GM18873 (cell line): ENCODE measurements around the gene NPTXR.

Source experiments
- ATAC-seq: cut with Tn5 transposase; IDR thresholded peaks from one replicate; pipeline ENCODE4 v1.9.1; 2021; ENCODE audit warnings: mild to moderate bottlenecking, moderate library complexity, moderate number of reproducible peaks; ENCODE audit not compliant: unreplicated experiment, low FRiP score

NPTXR gene

DNA sequence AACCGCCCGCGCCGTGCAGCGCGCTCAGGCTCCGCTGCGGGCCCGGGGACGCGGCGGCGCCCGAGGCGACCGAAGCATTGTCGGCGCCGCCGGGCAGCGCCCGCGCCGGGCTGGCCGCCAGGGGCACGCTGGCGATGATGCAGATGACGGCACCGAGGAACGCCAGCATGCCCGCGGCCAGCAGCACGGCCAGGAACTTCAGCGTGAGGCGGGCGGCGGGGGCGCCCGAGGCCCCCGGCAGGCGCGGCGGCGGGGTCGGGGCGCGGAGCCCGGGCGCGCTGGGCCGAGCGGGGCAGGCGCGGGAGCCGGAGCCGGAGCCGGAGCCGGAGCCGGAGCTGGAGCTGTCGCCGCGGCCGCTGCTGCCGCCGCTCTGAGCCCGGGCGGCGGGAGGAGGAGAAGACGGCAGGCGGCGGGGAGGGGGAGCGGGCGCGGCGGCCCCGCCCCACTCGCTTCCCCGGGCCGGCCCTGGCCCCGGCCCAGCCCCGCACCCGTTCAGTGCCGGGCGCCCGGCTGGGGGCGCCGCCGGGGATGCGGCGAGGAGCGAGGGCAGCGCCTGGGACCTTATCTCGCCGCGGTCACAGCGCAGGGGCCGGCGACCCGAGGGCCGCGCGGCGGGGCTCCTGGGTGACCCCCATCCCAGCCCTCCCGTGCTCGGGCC, at the start of gene NPTXR:
Gene NPTXR, minus strand, starts transcription at position 372 of the 658 bp plus-strand sequence.
- ATAC-seq = no peak

GRCh38 chr22:38891256-38891655, 47.4 kb upstream of the NPTXR start:
- no peak for ATAC-seq

DNA sequence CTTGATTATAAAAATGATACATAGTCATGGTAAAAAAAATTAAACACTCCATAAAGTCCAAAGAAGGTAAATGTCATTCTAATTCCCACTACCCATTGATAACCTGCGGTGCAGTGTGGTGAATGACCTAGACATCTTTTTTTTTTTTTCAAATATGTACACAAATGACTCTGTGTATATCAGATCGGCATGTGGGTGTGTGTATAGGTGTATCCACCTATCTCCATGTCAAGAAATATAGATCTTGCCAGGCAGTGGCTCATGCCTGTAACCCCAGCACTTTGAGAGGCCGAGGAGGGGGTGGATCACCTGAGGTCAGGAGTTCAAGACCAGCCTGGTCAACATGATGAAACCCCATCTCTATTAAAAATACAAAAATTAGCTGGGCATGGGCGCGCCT, 46.5 kb upstream of the NPTXR start:
- ATAC-seq = no peak

DNA sequence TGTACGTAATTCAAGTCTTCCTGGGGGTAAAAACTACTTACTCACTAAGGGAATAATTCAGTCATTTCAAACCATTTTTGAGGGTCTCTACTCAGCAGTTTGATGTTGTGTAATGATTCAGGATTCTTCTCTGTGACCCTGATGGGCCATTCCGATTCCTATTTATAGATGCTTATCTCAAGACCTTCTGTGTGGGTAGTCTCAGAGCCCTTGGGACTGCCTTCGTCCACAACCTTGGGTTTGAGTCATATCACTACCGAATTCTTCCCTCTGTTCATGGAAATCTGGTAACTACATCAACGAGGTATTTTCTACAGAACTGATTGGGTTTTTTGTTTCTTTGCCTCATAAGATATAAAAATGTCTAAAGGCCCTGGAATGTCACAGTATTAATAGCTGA, 42.5 kb upstream of the NPTXR start:
- no peak for ATAC-seq

GRCh38 chr22:38882972-38883622, 39.3 kb upstream of the NPTXR start:
- no peak for ATAC-seq

GRCh38 chr22:38881997-38882879, 38.4 kb upstream of the NPTXR start:
- ATAC-seq = no peak

DNA sequence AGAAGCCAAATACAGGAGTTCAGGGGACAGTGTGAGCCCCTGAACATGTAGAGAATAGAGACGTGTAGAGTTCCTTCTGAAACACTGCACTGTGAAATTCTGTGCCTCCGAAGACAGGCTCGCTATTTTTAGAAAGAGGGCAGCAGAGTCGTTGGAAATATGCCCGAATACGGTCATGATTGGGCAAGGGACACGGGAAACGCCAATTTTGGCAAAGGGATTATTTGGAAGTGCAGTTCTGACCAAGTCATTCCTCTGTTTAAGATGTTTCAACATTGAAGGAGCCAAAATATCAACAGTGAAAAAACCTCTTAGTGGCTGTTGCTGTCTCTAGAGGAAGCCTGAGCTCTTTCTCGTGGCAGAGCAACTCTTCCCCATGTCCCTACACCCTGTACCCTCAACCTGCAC, 37.6 kb upstream of the NPTXR start:
- ATAC-seq = no peak

DNA sequence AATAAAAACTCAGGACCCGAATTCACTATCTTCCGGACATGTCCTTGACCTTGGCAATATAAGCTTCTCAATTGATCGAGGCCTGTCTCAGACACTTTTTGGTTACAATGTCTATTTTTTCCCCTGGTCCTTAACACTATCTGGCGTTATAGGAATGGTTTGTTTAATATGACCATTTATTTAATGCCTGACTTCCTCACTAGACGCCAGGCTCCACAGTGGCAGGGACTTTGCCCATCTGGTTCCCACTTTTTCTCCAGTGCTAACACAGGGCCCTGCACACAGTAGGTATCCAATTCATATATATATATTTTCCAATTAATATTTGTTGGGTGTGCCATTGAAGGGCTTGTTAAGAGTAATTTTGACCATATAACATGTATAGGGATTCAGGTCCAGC, 36.1 kb upstream of the NPTXR start:
- ATAC-seq = no peak

DNA sequence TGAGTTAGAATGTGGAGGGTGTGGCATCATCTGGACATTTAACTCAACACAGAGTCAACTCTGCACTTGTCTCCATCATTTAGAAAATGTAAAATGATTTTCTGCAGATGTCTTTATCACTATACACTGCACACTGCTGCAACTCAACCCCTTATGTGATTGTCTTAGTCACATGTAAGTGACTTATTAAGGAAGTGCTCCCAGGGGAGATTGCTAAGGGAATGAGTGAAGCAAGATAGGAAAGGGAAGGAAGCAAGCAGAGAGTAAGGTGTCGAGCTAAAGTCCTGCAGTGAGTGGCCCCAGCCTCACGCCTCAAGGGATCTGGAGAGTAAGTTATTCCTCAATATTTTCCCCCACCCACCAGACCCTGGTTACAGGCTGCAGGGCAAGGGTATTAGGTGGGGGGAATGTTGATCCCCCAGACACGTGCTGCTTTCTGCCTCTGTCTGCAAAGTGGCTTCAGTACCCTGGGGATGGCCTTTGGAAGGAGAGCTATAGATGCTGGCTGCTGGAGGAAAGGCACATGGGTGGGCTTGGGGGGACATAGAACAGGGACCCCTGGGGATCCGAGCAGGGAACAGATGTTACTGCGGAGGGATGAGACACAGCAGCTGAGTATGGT, 35.4 kb upstream of the NPTXR start:
- no peak for ATAC-seq

GRCh38 chr22:38878001-38878400, 34.2 kb upstream of the NPTXR start:
- no peak for ATAC-seq

- no peak for ATAC-seq
Measured at GRCh38 chr22:38874529-38875222, 30.8 kb upstream of the NPTXR start.

GRCh38 chr22:38873469-38874411, 29.9 kb upstream of the NPTXR start:
- ATAC-seq = no peak

DNA sequence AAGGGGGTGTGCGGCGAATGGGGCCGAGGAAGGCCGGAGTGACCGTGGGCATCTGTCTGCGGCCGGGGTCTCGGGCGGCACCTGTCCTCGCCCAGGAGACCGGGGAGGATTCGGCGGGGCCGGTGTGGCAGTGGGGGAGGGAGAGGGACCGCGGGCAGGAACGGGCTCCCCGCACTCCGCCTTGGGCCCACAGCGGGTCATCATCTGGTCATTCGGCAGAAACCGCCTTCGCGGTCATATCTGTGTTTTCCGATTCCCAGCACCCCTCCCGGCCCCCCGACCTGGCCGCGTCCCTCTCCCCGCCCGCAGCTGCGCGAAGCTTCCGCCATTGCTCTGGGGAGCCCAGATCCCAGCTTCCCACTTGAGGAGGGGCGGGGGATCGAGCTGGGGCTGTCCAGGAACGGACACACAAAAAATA, 29.0 kb upstream of the NPTXR start:
- no peak for ATAC-seq

GRCh38 chr22:38872172-38872830, 28.5 kb upstream of the NPTXR start, which contains the start of gene CBX6:
TSS of gene CBX6 (minus strand) at chr22:38872216. CDS start at chr22:38872190, 26 bp downstream.
- no peak for ATAC-seq

GRCh38 chr22:38871360-38872171, 27.7 kb upstream of the NPTXR start:
- ATAC-seq = no peak

- no peak for ATAC-seq
Measured at GRCh38 chr22:38870791-38871359, 27.0 kb upstream of the NPTXR start.

DNA sequence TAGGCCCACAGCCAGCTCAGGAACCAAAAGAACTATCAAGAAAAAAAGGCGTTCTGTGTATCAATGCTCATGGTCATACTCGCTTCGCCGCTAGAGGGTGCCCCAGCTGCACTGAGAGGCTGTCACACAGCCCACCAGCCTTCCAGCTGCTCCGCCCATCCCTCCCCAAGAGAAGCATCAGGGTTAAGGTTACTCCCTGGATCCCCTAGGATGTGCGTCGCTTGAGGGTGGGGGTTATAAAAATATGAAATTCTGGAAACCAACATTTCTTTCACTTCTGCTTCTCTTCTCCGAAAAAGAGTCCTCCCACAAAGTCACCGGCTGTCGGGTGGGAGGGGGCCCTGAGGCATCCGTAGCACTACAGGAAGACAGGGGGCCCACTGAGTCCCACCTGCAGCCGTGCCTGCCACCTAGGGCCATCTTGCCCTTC, 26.5 kb upstream of the NPTXR start:
- peak; percentile 34 for ATAC-seq
